ENCODE measurements around the gene ANO6.

Gene ANO6

GRCh38 chr12:45209784-45210183 lies 6.1 kb upstream of the ANO6 start:
- in situ Hi-C loops (cut with HindIII; ENCODE audit: low sequenced_read_pairs): no loop called here
- no peak overlapping the region for H3K4me3 ChIP-seq (ENCODE audit: low read depth, low read length)
- TF ChIP-seq, protein P1, sequence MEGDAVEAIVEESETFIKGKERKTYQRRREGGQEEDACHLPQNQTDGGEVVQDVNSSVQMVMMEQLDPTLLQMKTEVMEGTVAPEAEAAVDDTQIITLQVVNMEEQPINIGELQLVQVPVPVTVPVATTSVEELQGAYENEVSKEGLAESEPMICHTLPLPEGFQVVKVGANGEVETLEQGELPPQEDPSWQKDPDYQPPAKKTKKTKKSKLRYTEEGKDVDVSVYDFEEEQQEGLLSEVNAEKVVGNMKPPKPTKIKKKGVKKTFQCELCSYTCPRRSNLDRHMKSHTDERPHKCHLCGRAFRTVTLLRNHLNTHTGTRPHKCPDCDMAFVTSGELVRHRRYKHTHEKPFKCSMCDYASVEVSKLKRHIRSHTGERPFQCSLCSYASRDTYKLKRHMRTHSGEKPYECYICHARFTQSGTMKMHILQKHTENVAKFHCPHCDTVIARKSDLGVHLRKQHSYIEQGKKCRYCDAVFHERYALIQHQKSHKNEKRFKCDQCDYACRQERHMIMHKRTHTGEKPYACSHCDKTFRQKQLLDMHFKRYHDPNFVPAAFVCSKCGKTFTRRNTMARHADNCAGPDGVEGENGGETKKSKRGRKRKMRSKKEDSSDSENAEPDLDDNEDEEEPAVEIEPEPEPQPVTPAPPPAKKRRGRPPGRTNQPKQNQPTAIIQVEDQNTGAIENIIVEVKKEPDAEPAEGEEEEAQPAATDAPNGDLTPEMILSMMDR (IDR thresholded peaks at IDR 0.05; ENCODE audit: low read depth, low read length): no peak
- no peak for DNase-seq (ENCODE audit: low read depth, low spot score)

DNA sequence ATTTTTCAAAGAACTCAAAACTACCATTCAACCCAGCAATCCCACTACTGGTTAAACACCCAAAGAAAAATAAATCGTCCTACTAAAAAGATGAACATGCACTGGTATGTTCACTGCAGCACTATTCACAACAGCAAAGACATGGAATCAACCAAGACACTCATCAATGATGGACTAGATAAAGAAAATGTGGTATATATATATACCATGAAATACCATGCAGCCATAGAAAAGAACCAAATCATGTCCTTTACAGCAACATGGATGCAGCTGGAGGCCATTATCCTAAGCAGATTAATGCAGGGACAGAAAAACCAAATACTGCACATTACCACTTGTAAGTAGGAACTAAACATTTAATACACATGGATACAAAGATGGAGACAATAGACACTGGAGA lies 3.8 kb upstream of the ANO6 start:
- DNase-seq (ENCODE audit: low read depth, low spot score): no peak
- TF ChIP-seq, protein P1 (IDR thresholded peaks at IDR 0.05; ENCODE audit: low read depth, low read length): no peak
- no peak overlapping the region for H3K4me3 ChIP-seq (ENCODE audit: low read depth, low read length)
- in situ Hi-C loops (cut with HindIII; ENCODE audit: low sequenced_read_pairs): no loop called here

- H3K4me3 ChIP-seq (ENCODE audit: low read depth, low read length): no peak overlapping the region
- in situ Hi-C loops (cut with HindIII; ENCODE audit: low sequenced_read_pairs): no loop called here
- TF ChIP-seq, protein P1 (IDR thresholded peaks at IDR 0.05; ENCODE audit: low read depth, low read length): no peak
- no peak for DNase-seq (ENCODE audit: low read depth, low spot score)
These were observed 2.8 kb upstream of the ANO6 start for GRCh38 chr12:45213107-45213506.

DNA sequence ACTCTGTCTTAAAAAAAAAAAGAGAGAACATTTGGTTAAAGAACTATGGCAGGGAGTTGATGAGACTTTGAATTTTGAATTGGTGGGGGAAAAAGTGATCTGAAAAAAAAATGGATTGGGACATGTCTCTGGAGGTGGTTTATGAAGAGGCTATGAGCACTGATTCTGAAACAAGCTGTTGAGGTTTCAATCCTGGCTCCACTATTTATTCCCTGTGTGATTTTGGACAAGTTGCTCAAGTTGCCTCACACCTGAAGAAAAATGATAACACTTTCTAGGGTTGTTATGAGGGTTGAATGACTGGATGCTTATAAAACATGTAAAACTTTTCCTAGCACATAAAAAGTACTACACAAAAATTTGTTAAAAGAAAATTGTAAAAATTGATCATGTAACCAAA lies 1.8 kb upstream of the ANO6 start:
- H3K4me3 ChIP-seq (ENCODE audit: low read depth, low read length): no peak overlapping the region
- no peak for DNase-seq (ENCODE audit: low read depth, low spot score)
- TF ChIP-seq, protein P1 (IDR thresholded peaks at IDR 0.05; ENCODE audit: low read depth, low read length): no peak
- in situ Hi-C loops (cut with HindIII; ENCODE audit: low sequenced_read_pairs): no loop called here

DNA sequence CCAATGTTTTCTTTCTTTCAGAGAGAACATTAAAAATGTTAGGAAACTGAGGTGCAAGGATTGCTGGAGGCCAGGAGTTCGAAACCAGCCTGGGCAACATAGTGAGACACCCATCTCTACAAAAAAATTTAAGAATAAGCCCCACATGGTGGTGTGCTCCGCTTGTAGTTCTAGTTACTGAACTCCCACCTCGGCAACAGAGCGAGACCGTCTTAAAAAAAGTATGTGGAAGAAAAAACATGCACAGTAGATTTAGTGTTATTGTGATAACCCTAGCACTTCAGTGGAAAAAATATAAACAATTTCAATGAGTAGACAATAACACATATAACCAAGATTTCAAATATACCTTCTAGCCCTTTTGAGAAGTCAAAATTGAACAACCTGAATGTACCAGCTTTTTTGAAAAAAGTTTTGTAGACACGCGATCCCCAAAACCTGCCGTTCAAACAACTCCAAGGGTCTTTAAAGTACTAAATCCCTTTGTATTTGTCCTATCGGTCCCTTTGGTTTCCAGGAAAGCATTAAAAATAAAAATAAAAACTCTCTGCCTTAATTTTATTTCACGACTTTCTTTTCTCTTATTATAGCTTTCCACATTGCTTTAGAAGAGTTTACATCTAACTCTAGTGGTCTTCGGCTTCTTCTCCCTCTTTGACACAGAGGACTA lies 1.0 kb upstream of the ANO6 start:
- DNase-seq (ENCODE audit: low read depth, low spot score): peak; percentile 54
- peak overlapping the region; percentile 91 for H3K4me3 ChIP-seq (ENCODE audit: low read depth, low read length)
- in situ Hi-C loops (cut with HindIII; ENCODE audit: low sequenced_read_pairs): no loop called here
- TF ChIP-seq, protein P1 (IDR thresholded peaks at IDR 0.05; ENCODE audit: low read depth, low read length): no peak

GRCh38 chr12:45216230-45216982 lies 511 bp downstream of the ANO6 start:
- H3K4me3 ChIP-seq (ENCODE audit: low read depth, low read length): peak overlapping the region; percentile 91
- TF ChIP-seq, protein P1 (IDR thresholded peaks at IDR 0.05; ENCODE audit: low read depth, low read length): peak; percentile 48
- DNase-seq (ENCODE audit: low read depth, low spot score): peak; percentile 49
- in situ Hi-C loops (cut with HindIII; ENCODE audit: low sequenced_read_pairs): no loop called here
